Sciatic nerve (tissue), 2 donors: ENCODE measurements around the gene NEK5. TPM values are rescaled to one million over a fixed set of nuclear protein-coding genes. Genes with fewer than 3 reads are reported as not detected.
A peak's percentile ranks its signal among the peaks of the same experiment; 100 is the strongest.

Experiments used
- ATAC-seq: fragments of 200-7000 bp; cut with Tn5 transposase; one replicate; pipeline ENCODE4 v1.9.1; 2020; ENCODE audit warnings: mild to moderate bottlenecking, moderate library complexity
- DNase-seq: peaks from one replicate; pipeline ENCODE4 v3.0.0-alpha.2; 2020; ENCODE audit warnings: low spot score
- intact Hi-C: fragments of 100-400 bp; cut with DNase I; formaldehyde crosslinking; loops from one replicate; pipeline ENCODE4 v1.14.2; 2022
- total RNA-seq: library from RNA; stranded (reverse); fragmentation: NEBNext Ultra II Directional; extraction: Animal tissue kit (Norgen Biotek cat#: 25700); gene quantifications from one replicate; pipeline ENCODE4 v1.2.1, GENCODE V29; 2021
- donor health status: DM: no; HTN: no; CAD: no.
- donor health status: DM: no; HTN: no; CAD: no.

Gene NEK5
- total RNA-seq, 1 donor from 2014 or later, result 0.36 TPM

GRCh38 chr13:52027832-52028231 is 101.0 kb downstream of the NEK5 start:
- intact Hi-C loops, result no loop called here
- no peak for DNase-seq
- no peak for ATAC-seq

- DNase-seq, result no peak
- intact Hi-C loops, result no loop called here
- ATAC-seq, result no peak
Measured at GRCh38 chr13:52026246-52026626, 102.6 kb downstream of the NEK5 start.

GRCh38 chr13:52025475-52026245 is 103.2 kb downstream of the NEK5 start:
- DNase-seq, result no peak
- ATAC-seq, result no peak
- intact Hi-C loops, result no loop called here

GRCh38 chr13:52024481-52024880 is 104.4 kb downstream of the NEK5 start, which contains the start of gene UTP14C:
Gene UTP14C, plus strand, starts transcription at chr13:52024691. Its CDS starts 4,114 bp downstream, at chr13:52028805.
- ATAC-seq (no peak), DNase-seq (no peak)
- intact Hi-C loops, result no loop called here

GRCh38 chr13:52022356-52022755 is 106.5 kb downstream of the NEK5 start:
- ATAC-seq (no peak), DNase-seq (no peak)
- intact Hi-C loops, result no loop called here

- no peak for ATAC-seq
- intact Hi-C loops, result no loop called here
- no peak for DNase-seq
Measured at GRCh38 chr13:52020191-52020590, 108.7 kb downstream of the NEK5 start.

GRCh38 chr13:52016296-52016695 is 112.6 kb downstream of the NEK5 start:
- intact Hi-C loops, result loop anchor here (10.0 kb wide), 1 partner anchor 109 kb away; the partner anchor contains the start of gene NEK5
- ATAC-seq (no peak), DNase-seq (no peak)

- no peak for DNase-seq
- intact Hi-C loops, result loop anchor here (10.0 kb wide), 1 partner anchor 112 kb away; the partner anchor contains the start of gene NEK5
- ATAC-seq, result no peak
Measured at GRCh38 chr13:52012512-52012836, 116.4 kb downstream of the NEK5 start.

- ATAC-seq, result peak; percentile 100
- peak; percentile 100 for DNase-seq
- intact Hi-C loops, result loop anchor here (10.0 kb wide), 1 partner anchor 113 kb away; the partner anchor contains the start of gene NEK5
Measured at GRCh38 chr13:52011632-52012511, 117.0 kb downstream of the NEK5 start, which contains the start of gene ALG11. Gene ALG11, plus strand, starts transcription at chr13:52012398. Its CDS starts 21 bp downstream, at chr13:52012419.

- intact Hi-C loops, result loop anchor here (10.0 kb wide), 1 partner anchor 114 kb away; the partner anchor contains the start of gene NEK5
- DNase-seq (peak; percentile 63), ATAC-seq (peak; percentile 5)
Measured at GRCh38 chr13:52010890-52011631, 117.8 kb downstream of the NEK5 start, which contains the start of gene ATP7B. Gene ATP7B, minus strand, starts transcription at chr13:52011450. Its CDS starts 113 bp downstream, at chr13:52011337.

- intact Hi-C loops, result loop anchor here (10.0 kb wide), 1 partner anchor 115 kb away; the partner anchor contains the start of gene NEK5
- ATAC-seq (no peak), DNase-seq (no peak)
Measured at GRCh38 chr13:52009946-52010345, 118.9 kb downstream of the NEK5 start.

- ATAC-seq, result no peak
- intact Hi-C loops, result no loop called here
- DNase-seq, result no peak
Measured at GRCh38 chr13:52006523-52007245, 122.2 kb downstream of the NEK5 start.

GRCh38 chr13:52005841-52006522 is 122.9 kb downstream of the NEK5 start:
- intact Hi-C loops, result no loop called here
- DNase-seq, result no peak
- no peak for ATAC-seq

- DNase-seq (no peak), ATAC-seq (no peak)
- intact Hi-C loops, result no loop called here
Measured at GRCh38 chr13:52004511-52005170, 124.2 kb downstream of the NEK5 start.

- intact Hi-C loops, result no loop called here
- DNase-seq (no peak), ATAC-seq (no peak)
Measured at GRCh38 chr13:52003541-52003940, 125.3 kb downstream of the NEK5 start.

GRCh38 chr13:52002361-52002760 is 126.5 kb downstream of the NEK5 start:
- intact Hi-C loops, result no loop called here
- ATAC-seq, result no peak

GRCh38 chr13:52001120-52001731 is 127.6 kb downstream of the NEK5 start:
- ATAC-seq, result peak; percentile 44
- no peak for DNase-seq
- intact Hi-C loops, result no loop called here

More at GRCh38 chr13:52002361-52002760, 126.5 kb downstream of the NEK5 start:
- no peak for DNase-seq
